Heart left ventricle (tissue), 13 donors: Measurements from ENCODE around the gene RNF126.

ENCODE experiments used
- CTCF ChIP-seq, 12 donors: fragments of 200-600 bp; sonication (generic) in 4 of 12; IDR thresholded peaks; one replicate each; pipeline versions ENCODE4 v1.5.0 to v1.8.0; 2018 to 2022; ENCODE audit warnings: antibody characterized with exemption in 12 of 12, mild to moderate bottlenecking in 5 of 12
- POLR2A ChIP-seq, 2 donors: fragments of 450-650 bp; IDR thresholded peaks; one replicate each; pipeline ENCODE4 v1.6.1; 2017; ENCODE audit warnings: antibody characterized with exemption in 2 of 2, mild to moderate bottlenecking in 2 of 2, moderate library complexity in 2 of 2
- donor health status: ischemic (EF 13 %, LVEDD 7.1; RV severe dilation, severe dysfunction).
- donor health status: DM: no; HTN: yes; CAD: no.
- donor health status: DM: no; HTN: no; CAD: no.
- donor health status: ischemic (EF 25% LVEDD 6.9; RV normal size, moderate dysfunction).
- donor health status: ischemic (EF 25% LVEDD 5.7; RV mildly dilated, moderate dysfunction).
- donor health status: ischemic (EF 35%, LVEDD 5.7; RV mildly dilated, moderate dysfunction).
- donor health status: nonischemic (EF 11% LVEDD 7.7; RV severe dilation, severe dysfunction).
- donor health status: DM: yes; HTN: yes; CAD: no.
- donor health status: PGD.
- donor health status: ischemic (EF 29% LVEDD 5.4; RV normal size, mild dysfunction).
- donor health status: nonischemic (EF 23%, LVEDD 6.1; RV moderate dilation, normal function).

GRCh38 chr19:648305-648704 lies 14.7 kb downstream of the RNF126 start:
- TF ChIP-seq CTCF (IDR thresholded peaks at IDR 0.05) (no peak), POLR2A (IDR thresholded peaks at IDR 0.05) (no peak)
